HG02885 (cell line): ENCODE data around the gene HPS1.

Experiments used
- ATAC-seq: cut with Tn5 transposase; IDR thresholded peaks from one replicate; pipeline ENCODE4 v1.9.1; 2021; ENCODE audit warnings: mild to moderate bottlenecking; ENCODE audit not compliant: unreplicated experiment, poor library complexity

The HPS1 gene

GRCh38 chr10:98465866-98466265, 19.1 kb upstream of the HPS1 start:
- ATAC-seq, result no peak

DNA sequence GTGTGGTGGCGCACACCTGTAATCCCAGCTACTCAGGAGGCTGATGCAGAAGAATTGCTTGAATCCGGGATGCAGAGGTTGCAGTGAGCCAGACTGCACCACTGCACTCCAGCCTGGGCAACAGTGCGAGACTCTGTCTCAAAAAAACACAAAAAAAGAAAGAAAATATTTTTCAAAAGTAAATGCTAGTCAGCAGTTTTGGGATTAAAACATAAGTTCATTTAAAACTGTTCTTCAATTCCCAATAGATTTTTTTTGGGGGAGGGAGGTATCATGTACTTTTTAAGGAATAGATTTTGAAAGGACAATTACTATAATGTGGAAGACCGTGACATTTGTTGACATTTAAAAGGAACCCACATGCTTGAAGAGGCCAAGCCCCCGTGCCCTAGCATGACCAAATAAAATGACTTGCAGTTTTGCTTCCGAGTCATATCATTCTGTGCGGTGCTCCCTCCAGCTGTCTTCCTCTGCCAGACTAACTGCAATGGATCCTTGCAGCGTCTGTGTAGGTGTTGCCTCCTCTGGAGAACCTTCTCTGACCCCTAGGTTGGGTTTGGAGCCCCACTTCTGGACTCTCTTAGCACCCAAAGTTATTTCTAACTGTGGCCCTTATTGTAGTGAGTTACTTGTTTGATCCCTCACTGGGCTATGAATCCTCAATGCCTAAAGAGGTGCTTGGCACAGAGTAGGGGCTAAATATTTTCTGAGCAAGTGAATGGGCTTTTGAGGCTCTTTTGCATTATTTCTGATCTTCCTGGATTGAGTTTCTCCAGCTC, 17.4 kb upstream of the HPS1 start:
- no peak for ATAC-seq

GRCh38 chr10:98463016-98463415, 16.3 kb upstream of the HPS1 start:
- no peak for ATAC-seq

- ATAC-seq, result no peak
These were observed 14.7 kb upstream of the HPS1 start for GRCh38 chr10:98461500-98461842.

- ATAC-seq, result no peak
These were observed 14.2 kb upstream of the HPS1 start for GRCh38 chr10:98460837-98461499.

GRCh38 chr10:98458809-98459784, 12.4 kb upstream of the HPS1 start:
- no peak for ATAC-seq

DNA sequence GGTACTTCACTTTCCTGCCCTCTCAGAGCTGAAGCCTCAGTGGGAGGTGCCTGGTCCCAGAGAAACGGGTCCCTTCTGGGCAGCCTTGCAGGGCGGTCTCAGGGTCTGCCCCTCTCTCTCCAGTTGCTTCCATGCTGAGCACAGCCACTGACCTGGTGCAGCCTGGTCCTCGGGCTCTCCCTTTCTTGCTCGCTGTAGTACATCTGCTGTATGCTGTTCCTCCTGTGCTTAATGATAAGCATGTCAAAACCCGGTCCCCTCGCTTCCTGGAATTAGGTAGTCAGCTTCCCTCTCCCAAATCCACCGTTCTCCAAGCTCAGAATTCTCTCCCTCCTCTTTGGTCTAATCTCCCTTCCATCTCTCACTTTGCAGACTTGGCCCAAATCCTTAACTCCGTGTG, 11.0 kb upstream of the HPS1 start:
- no peak for ATAC-seq

DNA sequence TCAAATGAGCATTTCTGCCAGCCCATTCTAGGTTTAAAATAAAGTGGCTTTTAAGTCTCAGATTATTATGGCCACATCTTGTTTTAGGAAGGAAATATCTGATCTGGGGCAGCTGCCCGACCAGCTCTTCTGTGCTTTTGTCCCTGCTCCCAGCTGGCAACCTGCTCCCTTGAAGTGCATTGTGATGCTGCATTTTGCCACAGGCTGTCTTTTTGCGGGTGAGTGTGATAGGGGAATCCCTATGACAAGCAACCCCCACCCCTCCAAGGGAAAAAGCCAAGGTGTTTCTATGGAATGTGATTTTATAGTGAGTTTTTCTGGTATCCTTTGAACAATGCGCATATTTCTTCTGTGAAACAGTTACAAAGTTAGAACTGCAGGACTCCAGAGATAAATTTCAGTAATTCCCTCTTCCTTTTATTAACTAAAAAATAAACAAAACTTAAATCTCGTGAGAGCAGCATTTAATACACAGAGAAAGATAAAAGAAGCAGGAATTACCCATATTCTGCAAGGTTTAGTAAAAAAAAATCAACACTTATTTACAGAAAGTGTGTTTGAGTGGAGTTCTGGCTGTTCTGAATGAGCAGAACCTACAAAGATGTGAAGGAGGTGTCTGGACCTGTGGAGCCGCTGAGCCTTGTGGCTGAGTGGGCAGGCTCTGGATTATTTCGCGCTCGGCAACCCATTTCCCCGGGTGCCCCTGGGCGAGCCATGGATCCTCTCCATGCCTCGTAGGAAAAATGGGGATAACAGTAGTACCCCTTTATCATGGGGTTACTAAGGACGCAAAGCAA, 10.1 kb upstream of the HPS1 start:
- ATAC-seq, result no peak

- no peak for ATAC-seq
These were observed 9.4 kb upstream of the HPS1 start for GRCh38 chr10:98456043-98456570.

DNA sequence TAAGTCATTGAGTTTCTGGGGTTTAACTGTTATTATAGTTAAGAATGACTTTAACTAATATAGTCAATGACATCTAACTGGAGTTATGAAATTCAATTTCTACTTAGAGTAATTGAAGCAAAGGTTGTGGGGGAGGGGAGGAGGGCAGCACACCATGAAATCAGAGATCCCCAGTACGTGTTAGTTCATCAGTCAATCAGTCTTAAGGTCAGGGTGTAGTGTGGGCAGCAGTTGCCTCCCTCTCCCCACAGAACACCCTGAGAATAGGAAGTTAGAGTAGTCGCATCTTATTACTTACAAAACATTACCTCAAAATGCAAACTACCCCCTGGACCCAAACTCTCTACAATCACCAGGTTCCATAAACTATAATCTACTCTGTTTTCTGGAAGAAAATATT, 7.0 kb upstream of the HPS1 start:
- ATAC-seq, result no peak

DNA sequence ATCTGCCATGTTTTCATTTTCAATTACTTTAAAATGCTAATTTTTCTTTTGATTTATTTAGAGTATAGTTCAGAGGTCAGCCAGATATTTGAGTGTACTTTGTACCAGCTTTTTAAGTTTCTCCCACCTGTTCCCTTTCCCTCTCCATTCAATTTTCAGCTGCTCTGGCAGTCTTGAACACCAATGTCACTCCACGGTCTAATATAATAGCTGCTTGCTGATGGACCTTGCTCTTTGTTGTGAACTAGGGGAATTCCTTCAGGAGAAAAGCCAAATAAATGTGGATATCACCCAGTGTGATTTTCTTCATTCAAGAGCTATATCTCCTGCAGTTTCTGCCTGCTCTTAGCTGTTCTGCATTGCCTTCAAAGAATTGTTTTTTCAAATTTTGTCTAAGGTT, 3.9 kb upstream of the HPS1 start:
- no peak for ATAC-seq

GRCh38 chr10:98449287-98449686, 2.6 kb upstream of the HPS1 start:
- no peak for ATAC-seq

DNA sequence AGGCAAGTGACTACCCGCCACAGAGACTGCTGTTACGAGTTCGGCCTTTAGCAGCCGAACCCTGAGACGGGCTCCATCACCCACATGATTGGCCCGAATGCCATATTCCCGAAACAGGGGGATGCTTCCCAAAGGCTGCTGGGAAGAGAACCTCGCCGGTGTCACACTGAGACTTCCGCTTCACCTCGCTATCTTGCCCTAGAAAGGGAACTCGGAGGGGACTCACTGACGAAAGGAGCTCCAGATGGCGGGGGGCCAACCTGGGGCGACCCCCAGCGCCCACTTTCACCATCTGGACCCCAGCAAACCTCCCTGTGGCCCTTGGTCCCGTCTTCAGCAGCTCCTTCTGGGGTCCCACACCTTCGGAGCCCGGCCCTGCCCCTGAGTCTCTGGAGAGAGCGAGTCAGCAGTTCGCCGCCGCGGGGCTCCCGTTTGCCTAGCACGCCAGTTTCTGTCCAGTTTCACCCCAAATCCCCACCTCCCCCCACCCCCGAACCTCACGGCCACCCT, 529 bp downstream of the HPS1 start:
- peak; percentile 43 for ATAC-seq

DNA sequence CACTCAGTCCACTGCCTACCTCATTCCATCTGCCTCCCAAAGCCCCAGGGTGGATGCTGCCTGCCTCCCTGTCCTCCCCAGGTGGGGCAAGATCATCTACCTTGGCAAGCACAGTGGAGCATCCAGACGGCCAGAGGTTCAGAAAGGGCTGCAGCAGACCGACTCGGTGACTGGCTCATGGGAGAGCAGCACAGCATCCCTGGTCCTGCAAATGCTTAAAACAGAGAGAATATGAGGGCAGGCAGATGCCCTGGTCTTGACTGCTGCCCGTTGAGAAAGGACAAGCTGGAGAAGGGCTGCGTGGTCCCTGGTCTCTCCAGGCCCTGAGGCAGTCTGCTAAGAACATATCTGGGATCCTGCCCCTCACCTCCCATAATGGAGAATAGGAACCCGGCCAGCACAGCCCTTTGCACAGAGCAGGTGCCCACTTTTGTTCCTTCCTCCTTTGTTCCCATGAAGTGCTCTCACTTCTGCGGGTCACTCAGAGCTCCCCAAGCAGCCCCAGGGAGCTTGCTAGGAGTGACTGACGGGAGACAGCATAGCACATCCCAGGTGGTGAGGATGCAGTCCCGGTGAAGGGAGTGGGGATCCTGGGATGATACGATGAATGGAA, 1.4 kb downstream of the HPS1 start:
- no peak for ATAC-seq

GRCh38 chr10:98444314-98445006, 2.3 kb downstream of the HPS1 start:
- ATAC-seq, result no peak

- ATAC-seq, result no peak
These were observed 8.0 kb downstream of the HPS1 start for GRCh38 chr10:98438715-98439114.

DNA sequence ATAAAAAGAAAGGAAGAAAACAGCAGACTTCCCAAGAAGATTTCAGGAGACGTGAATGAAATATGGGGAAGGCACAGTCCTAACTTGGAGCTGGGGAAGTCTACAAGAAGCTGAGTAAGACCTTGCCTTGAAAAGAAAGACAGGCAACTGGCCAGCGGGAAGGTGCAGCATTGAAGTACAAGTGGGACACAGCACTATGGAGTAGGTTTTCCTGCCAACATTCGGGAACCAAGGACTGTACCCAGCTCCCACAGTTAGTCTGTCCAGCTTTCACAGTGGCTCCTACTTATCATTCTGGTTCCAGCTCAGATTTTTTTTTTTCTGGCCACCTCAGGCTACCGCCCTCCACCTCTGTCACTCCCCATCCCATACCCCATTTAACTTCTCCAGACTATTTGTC, 10.0 kb downstream of the HPS1 start:
- ATAC-seq, result no peak

- ATAC-seq, result no peak
These were observed 11.6 kb downstream of the HPS1 start for GRCh38 chr10:98435178-98435577.
